HG03064 (cell line): ENCODE measurements around the gene HACD2.
"Not testable (repeated sequence)": the region's sequence is repeated elsewhere in the genome, so short reads cannot be mapped to it uniquely, and the experiment has no call there.

Experiments
- ATAC-seq: cut with Tn5 transposase; IDR thresholded peaks from one replicate; pipeline ENCODE4 v1.9.1; 2021; ENCODE audit warnings: low read depth; ENCODE audit not compliant: unreplicated experiment

HACD2 gene

DNA sequence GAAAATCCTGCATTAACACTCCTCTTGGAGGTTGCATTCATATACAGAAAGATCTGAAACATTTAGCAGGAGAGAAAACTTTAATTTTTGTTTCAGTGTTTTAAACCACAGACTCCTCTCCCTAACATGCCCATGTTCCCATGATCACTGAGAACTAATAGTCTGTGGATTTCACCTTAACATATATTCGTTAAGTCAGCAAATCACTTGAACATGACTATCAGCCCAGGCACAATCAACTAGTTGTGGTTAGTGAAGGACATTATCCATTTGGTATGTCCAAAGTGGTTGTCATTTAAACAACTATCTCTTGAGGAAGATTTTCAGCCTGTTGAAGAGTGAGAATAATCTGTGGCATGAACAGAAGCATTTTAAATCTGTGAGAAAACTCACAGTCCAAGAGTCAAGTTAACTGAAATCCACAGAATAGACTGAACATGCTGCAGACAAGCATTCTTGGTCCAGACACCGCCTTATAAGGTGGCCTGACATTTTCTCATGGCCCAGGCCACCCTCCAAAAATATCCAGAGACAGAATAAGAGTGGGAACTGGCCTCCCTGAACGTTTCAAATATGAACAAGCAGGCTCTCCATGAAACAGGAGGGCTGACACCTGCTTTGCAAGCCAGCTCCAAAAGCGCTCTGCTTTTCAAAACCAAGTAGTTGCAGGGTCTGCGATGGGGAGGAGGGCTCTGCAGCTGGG lies 96.1 kb downstream of the HACD2 start:
- ATAC-seq, result no peak

DNA sequence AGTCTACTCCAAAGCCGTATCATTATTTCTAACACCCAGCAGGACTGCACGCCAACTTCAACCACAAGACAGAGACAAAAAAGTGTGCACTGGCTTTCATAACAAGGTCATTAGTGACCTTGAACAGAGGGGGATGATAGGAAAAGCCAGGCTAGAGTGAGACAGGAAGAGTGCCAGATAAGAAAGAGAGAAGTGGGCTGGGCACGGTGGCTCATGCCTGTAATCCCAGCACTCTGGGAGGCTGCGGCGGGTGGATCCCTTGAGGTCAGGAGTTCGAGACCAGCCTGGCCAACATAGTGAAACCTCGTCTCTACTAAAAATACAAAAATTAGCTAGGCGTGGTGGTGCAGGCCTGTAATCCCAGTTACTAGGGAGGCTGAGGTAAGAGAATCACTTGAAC lies 97.8 kb downstream of the HACD2 start:
- not testable (repeated sequence) for ATAC-seq

DNA sequence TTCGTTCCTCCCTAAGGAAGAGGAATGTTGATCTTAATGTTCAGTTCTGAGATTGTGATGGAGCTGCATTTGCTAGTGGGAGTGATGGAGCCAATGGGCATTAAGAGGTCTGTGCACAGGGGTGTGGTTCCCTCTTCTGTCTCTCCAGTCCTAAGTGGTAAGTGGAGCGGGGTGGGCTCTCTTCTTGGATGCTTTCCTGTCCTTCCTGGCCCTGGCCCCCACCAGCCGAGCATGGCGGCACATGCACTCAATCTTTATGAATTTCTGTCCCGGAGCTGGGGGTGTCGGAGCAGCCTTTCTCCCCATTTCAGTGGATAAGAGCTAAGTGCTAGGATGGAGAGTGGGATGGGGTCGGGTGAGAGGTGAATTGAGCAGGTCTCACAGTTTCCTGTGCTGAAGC lies 98.4 kb downstream of the HACD2 start:
- no peak for ATAC-seq

DNA sequence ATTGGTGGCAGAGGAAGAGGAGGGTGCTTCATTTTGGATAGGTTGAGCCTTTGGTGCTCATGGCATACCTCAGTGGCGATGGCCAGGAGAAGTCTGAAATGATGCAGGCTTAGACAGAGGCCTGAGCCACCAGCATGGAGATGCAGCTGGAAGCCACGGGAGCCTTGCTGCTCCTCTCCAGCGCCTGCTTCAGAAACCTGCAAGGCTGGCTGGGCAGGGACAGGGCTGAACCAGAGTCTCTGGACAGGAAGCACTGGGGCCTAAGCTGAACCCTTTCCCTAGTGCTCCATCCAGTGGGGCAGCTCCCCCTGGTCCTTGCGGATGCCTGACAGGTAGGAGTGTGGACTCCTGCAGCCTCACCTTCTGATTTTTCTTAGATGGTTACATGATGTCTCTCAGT lies 99.3 kb downstream of the HACD2 start:
- ATAC-seq, result no peak

DNA sequence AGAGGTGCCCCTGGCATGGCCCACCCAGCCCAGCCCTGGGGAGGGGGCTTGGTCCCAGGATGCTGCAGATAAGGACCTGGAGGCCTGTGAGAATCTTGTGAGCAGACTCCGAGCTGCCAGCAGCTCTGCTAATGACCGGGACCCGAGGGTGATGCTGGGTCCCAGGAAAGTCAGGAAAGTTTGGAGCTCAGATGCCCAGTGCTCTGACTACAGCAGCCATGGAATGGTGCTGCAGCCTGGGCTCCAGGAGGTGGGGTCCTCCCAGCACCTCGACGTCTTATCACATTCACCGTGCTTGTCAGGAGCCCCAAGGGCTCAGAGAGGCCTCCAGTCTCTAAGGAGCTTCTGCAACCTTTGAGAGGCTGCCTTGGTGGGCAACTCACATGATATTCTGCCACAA lies 101.7 kb downstream of the HACD2 start:
- ATAC-seq, result no peak

DNA sequence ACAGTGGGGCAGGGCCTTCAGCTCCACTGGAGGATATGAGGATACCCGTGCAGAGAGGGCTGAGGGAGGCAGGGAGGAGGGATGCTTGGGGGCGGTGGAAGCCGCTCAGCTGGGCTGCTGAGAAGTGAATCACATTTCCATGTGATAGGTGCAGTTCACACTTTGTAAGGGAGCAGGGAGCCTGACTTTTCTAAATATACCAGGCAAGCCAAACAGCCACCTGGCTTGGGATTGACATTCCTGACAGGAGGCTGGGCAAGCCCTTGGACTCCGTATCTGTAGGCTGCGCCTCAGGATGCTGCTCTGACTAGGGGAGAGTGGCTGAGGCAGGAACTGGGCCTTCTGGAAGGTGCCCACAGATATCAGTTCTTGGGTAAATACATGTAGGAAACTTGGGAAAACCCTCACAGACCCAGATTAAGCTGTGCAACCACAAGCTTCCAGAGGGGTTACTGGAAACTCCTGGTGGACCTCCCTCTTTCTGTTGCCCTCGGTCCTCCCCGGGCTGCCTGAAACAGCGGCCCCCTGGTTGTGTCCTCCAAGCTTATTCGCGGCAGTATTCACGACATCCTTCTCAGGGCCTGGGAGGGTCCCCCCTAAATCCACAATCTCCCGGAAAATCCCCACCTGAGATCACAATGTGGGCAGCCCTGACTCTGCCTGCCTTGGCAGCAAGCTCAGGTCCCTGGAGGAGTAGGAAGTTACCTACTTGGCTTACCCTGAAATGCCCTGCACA lies 103.0 kb downstream of the HACD2 start:
- ATAC-seq, result no peak

DNA sequence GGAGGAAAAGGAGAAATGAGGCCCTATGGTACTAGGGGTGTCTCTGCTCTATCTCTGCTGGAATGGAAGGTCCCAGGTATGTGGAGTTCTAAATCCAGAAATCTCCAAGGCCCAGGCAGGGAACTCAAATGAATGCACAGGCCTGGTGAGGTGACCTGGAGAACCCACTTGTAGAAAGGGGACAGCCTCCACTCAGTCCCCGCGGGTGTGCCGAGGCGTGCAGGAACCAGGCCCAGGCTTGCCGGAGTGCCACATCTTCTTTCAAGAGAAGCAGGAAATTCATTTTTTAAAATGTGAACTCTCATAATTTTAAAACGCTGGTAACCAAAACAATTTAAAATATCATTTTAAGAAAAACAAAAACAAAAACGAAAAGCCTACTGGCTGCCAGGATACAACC lies 103.8 kb downstream of the HACD2 start:
- no peak for ATAC-seq

DNA sequence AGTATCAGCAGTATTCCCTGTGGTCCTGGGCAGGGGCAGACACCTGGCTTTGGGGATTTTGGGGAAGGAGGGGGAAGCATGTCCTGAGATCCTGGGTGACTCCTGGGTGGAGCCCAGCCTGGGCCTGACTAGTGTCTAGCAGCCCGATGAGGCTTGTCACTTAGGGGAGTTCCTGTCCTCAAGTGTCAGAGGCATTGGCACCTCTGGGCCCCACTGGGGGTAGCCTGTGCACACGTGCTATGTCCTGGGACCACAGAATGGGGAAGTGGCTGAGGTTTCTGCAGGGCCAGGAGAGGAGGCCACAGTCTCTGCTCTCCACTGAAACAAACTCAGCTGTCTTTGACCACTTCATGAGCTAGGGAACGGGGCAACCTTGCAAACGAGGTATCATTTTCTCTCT lies 104.4 kb downstream of the HACD2 start:
- ATAC-seq, result no peak

DNA sequence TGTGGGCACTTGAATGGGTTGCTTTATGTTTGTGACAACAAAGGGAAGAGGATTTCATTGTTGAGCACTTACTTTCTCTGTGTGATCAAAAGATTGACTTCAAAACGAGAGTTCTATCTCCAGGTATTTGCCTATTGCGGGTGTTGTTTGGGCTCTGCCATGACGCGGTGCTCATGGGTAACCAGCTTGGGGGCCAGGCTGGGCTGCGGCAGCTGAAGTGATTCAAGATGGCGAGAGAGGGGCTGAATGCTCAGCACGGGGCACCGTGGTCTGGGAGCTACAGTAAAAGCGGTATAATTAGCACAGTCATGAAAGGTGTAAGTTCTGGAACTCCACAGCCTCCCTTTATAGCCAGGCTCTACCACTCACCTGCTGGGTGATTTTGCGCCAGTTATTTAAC lies 105.0 kb downstream of the HACD2 start:
- ATAC-seq, result no peak

DNA sequence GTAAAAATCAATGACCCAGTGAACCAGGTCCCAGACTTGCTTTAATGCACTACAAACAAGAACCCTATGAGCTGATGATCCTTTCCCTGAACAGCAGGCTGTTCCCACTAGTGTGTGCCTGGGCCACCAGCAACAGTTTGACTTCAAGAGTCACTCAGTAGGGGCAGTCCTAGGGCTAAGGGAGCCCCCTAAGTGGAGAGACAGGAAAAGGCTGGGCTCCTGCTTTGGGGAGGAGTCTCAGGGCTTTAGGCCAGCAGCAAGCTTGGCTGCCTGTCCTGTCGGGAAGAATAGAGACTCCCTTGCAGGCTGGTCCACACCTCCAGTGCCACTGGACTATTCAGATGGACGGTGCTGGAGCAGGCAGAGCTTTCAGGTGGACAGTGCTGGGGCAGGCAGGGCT lies 106.5 kb downstream of the HACD2 start:
- ATAC-seq, result no peak

DNA sequence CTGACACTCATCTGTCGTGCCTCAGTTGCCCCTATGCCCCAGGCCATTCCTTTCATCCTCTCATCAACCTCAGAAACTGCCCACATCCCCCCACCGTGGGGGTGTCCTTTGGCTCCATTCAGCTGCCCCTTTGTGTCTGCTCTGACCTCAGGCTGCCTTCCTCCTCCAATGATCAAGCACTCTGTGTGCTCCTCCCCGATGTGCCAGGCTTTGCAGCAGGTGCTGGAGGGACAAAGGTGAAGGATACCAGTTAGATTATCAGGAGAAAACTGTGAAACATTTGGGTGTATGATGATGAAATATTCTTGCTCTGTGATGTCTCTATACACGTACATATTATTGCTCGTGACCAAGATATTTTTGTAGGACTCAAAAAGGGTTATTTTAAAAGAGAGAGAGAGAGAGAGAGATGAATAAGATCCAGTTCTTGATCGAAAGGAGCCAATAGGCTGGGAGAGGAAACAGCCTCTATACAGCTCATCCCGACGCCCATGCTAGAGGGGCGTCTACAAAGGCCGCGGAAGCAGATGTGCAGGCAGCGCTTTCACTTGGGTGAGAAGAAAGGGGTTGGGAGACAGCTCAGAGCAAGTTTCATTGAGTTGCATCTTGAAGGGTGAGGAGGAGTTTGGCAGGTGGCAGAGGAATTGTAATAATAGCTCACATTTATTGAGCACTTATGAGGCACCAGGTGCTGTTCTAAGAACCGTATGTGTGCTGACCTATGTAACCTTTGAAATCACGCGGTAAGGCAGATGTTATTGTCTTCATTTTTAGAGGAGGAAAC lies 107.7 kb downstream of the HACD2 start:
- ATAC-seq, result no peak

DNA sequence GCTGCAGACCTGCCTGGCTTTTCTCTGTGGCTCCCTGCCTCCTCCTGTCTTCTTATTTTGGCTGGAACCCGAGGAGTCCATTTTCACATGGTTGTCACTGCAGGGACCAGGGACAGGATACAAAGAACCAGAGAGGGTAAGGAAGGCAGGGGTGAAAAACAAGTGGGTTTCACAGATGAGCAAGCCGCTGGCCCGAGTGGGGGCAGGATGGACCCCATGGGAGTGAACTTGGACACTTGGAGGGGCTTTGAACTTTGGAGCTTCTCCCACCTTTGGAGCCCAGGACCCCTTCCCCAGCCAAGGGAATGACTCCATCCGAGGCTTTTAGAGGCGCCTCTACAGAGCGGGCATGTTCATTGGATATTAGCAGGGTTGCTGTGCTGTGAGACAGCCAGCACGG lies 109.1 kb downstream of the HACD2 start:
- ATAC-seq, result no peak

DNA sequence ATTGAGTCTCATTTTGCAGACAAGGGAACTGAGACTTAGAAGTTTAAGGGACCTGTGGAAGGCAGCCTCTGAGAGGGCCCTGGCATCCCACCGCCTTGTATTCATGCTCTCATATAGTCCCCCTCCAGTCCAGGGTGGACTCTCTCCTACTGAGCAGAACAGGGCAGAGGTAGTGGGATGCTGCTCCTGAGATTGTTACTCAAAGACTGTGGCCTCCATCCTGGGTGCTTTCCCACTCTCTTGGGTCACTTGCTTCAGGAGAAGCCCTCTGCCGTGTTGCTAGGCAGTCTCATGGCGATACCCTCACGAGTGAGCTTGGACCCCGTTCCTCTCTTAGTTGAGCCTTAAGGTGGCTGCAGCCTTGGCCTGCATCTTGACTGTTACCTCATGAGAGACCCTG lies 113.7 kb downstream of the HACD2 start:
- ATAC-seq, result no peak

DNA sequence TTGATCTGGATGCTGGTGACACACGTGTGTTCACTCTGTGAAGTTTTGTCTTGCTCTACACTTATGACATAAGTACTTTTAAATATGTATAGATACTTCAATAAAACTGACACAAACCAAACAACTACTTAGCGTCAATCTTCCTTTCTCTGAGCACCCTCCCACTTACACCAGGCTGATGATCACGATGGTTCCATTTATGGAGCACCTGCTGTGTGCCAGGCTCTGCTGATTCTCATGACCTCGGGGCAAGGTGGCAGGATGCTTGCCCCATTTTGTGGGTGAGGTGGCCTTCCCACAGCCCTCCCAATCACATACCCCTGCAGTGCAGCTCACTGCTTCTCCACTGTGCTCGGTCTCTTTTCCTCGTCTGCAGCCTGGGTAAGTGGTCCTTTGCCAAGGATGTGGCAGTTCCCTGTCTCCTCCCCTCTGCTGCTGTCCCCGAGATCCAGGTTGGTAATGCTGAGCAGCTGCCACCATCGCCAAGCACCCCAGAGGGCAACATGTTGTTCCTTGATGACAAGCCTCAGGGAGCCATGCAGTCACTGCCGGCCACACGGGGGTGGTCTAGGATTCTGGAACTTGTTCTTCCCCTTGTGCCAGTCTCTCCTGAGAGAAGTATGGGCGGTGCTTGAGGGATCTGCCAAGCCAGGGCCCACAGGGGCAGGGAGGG lies 115.4 kb downstream of the HACD2 start:
- no peak for ATAC-seq

DNA sequence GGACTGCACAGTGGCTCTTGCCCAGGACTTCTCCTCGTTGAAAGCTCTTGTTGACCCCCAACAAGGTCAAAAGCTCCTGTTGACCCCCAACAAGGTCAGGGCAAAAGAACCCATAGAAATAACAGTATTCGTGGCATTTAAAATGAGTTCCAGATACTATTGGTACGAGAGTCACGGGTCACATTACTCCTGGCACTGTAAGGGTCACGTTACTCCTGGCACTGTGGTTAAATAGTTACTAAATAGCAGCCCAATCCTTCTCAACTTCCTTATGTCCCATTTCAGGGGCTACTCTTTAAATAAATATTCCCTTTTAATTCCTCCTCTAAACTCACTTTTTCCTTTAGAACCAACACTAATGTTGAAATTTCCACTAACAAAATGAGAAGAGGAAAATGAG lies 117.8 kb downstream of the HACD2 start:
- no peak for ATAC-seq

DNA sequence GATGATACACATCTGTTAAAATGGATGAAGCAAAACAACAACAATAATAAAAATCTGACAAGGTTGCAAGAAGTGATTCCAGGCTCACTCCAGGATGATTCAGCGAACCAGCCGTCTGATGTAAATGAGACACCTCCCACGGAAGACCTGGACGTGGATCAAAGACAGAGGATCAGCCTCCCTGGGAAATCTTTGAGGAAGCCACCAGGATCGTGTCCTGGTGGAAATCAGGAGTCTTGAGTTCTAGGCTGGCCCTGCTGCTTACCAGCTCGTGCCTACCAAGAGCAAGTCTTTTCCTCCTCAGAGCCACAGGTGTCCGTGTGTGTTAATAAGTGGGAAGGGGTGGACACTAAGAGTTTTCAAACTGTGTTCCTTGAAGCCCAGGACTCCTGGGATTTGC lies 120.6 kb downstream of the HACD2 start:
- no peak for ATAC-seq

DNA sequence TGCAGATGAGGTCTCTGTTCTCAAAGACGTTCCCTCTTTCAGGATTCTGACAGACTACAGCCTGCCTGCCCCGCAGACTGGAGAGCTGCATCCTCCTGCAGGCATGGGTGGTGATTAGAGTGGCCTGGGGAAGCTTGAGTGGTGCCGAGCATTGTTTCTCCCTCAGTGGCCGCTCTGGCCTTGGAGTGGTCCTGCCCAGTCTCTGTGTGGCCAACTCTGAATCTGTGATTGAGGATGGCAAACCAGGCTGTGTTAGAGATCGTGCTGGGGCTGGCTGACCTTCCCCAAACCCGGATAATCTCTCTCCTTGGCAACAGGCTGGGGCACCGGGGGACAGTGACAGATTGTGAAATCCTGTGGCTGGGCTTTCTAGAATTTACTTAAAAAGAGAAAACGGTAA lies 125.0 kb downstream of the HACD2 start:
- ATAC-seq, result no peak

DNA sequence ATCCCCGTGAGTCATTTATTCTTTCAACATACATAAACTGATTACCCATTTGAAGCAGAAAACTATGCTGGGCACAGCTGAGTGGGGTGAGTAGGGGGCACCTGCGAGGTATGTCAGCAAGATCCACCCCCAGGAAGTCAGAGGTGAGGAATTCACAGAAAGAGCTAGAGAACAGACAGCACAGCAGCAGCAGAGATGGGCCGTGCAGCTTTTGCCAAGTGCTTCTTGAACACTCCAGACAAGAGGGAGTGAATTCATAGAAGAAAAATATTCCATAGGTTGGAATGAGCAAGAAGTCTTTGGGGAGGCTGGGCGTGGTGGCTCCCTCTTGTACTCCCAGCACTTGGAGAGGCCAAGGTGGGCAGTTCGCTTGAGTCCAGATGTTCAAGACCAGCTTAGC lies 126.6 kb downstream of the HACD2 start:
- ATAC-seq, result no peak

DNA sequence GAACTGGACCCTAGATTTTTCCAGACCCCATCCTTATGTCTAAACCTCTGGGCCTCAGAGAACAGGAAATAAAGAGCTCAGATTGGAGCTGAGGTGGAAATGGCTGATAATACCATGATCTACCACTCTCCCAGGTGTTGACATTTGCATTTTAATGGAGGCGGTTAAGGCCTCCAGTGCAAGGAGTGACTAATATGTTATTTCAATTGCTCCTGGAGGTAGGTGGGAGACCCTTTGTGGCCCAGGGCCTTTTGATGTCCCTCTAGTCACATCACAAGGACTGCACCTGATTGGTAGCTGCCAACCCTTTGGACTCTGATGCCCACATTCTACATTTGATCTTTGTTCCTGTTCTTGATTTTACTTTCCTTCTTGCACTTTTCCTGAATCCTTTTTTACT lies 127.0 kb downstream of the HACD2 start:
- ATAC-seq, result no peak

DNA sequence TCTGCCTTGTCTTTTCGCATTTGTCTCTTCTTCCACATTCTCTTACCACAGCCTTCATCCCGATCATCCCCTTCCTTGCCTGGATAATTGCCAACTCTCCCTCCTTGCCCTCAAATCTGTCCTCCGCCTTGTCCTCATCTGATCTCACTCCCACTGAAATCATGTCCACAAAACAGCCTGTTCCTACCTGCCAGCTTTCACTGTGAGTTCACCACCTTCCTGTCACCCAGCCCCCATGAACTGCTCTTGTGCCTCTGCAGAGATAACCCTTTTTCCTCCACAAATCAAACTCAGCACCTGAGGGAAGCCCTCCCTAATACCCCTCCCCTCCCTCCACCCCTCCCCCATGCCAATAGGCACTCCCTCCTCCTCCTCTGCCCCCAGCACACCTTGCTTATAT lies 131.2 kb downstream of the HACD2 start:
- no peak for ATAC-seq

DNA sequence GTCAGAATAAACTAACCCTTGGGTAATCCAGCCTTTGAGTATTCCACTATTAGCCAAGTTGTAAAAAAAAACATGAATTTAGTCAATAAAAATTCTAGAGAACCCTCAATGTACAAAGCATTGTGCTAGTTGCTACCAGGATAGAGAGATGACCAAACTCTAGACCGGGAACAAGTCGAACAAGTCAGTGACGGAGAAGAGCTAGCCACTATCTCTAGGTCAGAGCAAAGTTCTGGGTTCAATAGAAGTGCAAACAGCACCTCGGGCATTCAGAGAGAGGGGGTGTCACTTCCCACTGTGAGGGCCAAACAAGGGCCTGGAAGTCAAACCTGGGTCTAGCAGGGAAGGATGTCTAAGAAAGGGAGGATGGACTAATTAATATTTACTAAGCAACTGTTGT lies 133.7 kb downstream of the HACD2 start:
- ATAC-seq, result no peak
